ENCODE data around the gene TAF1B.
"Not testable (repeated sequence)": the region's sequence is repeated elsewhere in the genome, so short reads cannot be mapped to it uniquely, and the experiment has no call there.

The TAF1B gene

DNA sequence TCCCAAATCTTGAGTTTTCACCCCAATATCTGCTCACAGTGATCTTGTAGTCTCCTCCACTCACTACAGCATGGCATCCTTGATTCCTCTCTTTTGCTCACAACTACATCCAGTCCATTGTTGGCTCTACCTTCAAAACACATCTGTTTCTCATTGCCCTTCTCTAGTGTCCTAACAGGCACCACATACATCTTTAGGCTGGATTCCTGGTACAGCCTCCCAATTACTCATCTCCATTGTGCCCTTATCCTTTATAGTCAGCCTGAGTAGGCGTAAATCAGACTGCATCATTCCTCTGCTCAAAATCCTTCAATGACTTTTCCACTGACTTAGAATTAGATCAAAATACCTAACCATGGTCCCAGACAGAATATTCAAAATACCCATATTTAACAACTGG is 10.7 kb upstream of the TAF1B start:
- DNase-seq (ENCODE audit: low spot score) = no peak

DNA sequence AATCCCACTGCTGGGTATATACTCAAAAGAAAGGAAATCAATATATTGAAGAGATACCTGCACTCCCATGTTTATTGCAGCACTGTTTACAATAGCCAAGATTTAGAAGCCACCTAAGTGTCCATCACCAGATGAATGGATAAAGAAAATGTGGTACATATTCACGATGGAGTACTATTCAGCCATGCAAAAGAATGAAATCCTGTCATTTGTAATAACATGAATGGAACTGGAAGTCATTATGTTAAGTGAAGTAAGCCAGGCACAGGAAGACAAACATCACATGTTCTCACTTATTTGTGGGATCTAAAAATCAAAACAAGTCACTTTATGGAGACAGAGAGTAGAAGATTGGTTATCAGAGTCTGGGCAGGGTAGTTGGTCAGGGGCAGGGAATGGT is 8.2 kb upstream of the TAF1B start:
- DNase-seq (ENCODE audit: low spot score) = not testable (repeated sequence)

GRCh38 chr2:9836074-9836473 is 7.2 kb upstream of the TAF1B start:
- DNase-seq (ENCODE audit: low spot score) = no peak

- no peak for DNase-seq (ENCODE audit: low spot score)
Observed at GRCh38 chr2:9836517-9836916, 6.8 kb upstream of the TAF1B start.

DNA sequence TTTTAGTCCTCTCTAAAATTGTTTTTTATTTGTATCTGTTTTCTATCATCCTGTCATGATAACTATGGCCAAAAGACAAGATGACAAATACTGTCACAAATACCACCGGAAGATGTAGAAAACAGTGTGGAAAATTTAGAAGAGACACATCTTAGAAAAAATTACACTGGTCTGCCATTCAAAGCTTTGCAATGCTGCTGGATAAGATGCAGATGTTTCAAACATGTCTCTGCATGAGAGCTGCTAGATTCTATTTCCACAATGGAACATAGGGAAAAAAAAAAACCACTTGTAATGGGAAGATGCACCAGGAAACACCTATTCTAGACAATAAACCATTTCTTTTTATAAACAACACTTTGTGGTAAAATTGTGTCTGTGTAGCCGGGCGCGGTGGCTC is 5.8 kb upstream of the TAF1B start:
- no peak for DNase-seq (ENCODE audit: low spot score)

- no peak for DNase-seq (ENCODE audit: low spot score)
Observed at GRCh38 chr2:9838391-9838790, 4.9 kb upstream of the TAF1B start.

GRCh38 chr2:9842487-9843228 is 616 bp upstream of the TAF1B start:
- DNase-seq (ENCODE audit: low spot score) = no peak

- DNase-seq (ENCODE audit: low spot score) = no peak
Observed at GRCh38 chr2:9844036-9844483, 786 bp downstream of the TAF1B start.

- DNase-seq (ENCODE audit: low spot score) = no peak
Observed at GRCh38 chr2:9844576-9844975, 1.3 kb downstream of the TAF1B start.

DNA sequence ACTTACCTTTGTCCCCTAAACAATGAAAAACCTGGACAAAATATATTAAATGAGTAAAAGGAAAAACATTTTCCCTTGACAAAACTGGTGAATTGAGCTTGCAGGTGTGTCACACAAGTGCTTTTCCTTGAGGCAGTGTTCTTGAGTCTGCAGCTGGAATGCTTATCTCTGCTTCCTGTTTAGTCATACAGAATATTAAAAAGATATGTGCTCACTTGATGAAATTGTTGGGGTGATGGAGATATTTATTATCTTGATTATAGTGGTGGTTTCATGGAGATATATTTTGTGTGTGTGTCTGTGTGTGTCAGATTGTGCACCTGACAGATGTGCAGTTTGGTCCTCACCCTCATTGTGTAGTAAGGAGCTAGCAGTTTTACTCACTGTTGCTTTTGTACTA is 3.3 kb downstream of the TAF1B start:
- no peak for DNase-seq (ENCODE audit: low spot score)

DNA sequence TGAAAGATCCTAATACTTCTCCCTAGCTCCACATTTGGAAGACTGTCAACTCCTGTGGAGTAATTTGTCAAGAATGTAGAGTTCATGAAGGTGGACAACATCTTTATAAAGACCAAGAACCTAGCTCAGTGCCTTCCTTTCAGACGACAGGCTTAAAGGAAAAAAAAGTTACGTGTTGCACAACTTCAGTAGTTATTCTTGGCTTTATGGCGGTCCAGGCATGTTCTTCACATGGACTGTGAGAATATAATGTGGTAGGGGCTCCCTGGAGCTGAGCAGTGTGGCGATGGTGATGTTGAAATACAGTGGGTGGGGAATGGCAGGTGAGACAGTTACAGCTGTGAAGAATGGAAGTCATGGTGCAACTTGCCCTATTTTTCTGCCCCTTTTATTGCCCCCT is 3.9 kb downstream of the TAF1B start:
- DNase-seq (ENCODE audit: low spot score) = no peak

- DNase-seq (ENCODE audit: low spot score) = no peak
Observed at GRCh38 chr2:9852881-9853280, 9.6 kb downstream of the TAF1B start.

- no peak for DNase-seq (ENCODE audit: low spot score)
Observed at GRCh38 chr2:9857814-9858729, 14.8 kb downstream of the TAF1B start.

GRCh38 chr2:9858730-9859068 is 15.4 kb downstream of the TAF1B start:
- DNase-seq (ENCODE audit: low spot score) = no peak

DNA sequence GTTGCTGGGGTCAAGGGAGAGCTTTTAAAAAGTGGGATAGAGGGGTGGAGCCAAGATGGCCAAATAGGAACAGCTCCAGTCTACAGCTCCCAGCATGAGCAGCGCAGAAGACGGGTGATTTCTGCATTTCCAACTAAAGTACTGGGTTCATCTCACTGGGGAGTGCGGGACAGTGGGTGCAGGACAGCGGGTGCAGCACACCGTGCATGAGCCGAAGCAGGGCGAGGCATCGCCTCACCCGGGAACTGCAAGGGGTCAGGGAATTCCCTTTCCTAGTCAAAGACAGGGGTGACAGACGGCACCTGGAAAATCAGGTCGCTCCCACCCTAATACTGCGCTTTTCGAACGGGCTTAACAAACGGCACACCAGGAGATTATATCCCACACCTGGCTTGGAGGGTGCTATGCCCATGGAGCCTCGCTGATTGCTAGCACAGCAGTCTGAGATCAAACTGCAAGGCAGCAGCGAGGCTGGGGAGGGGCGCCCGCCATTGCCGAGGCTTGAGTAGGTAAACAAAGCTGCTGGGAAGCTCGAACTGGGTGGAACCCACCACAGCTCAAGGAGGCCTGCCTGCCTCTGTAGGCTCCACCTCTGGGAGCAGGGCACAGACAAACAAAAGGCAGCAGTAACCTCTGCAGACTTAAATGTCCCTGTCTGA is 17.8 kb downstream of the TAF1B start:
- not testable (repeated sequence) for DNase-seq (ENCODE audit: low spot score)

- DNase-seq (ENCODE audit: low spot score) = no peak
Observed at GRCh38 chr2:9867881-9868280, 24.6 kb downstream of the TAF1B start.

DNA sequence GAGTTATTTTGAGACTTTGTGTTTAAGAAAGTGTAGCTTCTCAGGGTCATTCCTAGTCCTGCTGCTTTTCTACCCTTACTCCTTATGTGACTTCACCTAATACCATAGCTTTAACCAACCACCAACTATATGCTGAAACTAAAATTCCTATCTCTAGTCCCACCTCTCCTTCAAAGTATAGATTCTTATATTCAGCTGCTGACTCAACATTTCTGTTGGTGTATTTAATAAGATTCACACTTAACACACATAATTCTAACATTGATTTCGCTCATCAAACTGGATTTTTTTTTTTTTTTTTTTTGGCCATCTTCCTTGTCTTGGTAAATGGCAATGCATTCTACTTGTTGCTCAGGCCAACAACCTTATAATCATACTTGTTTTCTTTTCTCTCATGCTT is 30.1 kb downstream of the TAF1B start:
- no peak for DNase-seq (ENCODE audit: low spot score)

- DNase-seq (ENCODE audit: low spot score) = no peak
Observed at GRCh38 chr2:9877026-9877425, 33.8 kb downstream of the TAF1B start.

DNA sequence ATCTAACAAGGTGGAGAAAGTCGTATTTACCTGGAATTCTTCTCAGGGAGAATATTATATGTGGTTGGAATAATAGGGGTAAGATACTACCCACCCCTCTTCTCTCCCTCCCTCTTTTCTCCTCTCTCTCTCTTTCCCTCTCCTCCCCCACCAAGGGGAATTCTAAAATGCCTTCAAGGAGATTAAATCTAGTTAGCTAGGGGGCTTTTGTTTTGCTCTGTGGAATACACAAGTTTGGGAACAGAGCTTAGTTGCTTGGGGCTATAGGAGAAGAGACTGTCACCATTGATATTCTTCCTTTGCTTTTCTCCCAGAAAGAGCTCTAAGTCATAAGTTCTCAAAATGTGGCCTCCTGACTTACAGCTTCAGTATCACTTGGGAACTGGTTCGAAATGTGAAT is 34.5 kb downstream of the TAF1B start:
- DNase-seq (ENCODE audit: low spot score) = no peak

- DNase-seq (ENCODE audit: low spot score) = no peak
Observed at GRCh38 chr2:9879455-9880194, 36.4 kb downstream of the TAF1B start.

DNA sequence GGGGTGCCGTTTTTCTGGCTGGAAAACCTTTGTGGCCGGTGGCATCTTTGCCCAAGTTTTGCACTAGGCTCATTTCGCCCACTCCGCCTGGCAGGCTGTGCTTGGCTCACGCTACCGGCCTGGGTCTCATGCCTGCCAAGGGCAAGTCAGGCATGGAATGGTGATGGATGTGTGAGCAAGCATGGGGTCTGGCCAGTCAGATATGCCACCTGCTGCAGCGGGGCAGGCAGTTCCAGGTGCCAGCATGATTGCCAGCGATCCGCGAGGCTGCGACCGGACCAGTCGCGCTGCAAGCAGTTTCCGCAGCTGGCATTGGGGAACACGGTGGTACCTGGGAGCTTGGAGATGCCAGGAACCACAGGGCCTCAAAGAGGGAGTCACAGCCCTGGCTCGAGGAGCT is 40.6 kb downstream of the TAF1B start:
- DNase-seq (ENCODE audit: low spot score) = no peak

DNA sequence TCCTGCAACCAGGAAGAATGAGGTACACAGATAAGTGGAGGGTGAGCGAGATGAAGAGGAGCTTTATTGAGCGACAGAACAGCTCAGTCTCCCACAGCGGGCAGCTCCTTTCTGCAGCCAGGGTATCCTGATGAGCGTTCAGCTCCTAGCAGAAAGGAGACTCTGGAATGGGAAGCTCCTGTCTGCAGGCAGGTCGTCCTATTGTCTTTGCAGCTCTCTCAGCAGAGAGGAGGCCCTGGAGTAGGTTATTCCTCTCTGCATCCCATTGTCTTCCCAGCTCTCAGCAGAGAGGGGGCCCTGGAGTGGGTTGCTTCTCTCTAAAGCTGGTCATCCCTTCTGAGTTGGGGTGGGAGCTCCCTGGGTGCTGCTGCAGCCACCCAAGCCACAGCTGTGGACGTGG is 41.2 kb downstream of the TAF1B start:
- DNase-seq (ENCODE audit: low spot score) = no peak
